Neutrophil (primary cell): ENCODE results near the gene WFDC1.

Experiments used
- H3K27ac ChIP-seq: fragments of 200-600 bp; sonication (generic); 2 replicates; pipeline ENCODE4 v1.5.1; 2016; ENCODE audit warnings: mild to moderate bottlenecking, moderate library complexity
- H3K27me3 ChIP-seq: fragments of 200-600 bp; sonication (generic); 2 replicates; pipeline ENCODE4 v1.6.0; 2016; ENCODE audit warnings: mild to moderate bottlenecking
- H3K36me3 ChIP-seq: fragments of 200-600 bp; sonication (generic); 2 replicates; pipeline ENCODE4 v1.5.1; 2017
- H3K4me1 ChIP-seq, 2 experiments: fragments of 200-600 bp in 1 of 2; sonication (generic) in 1 of 2; 1 replicate in 1 of 2; 2 replicates in 1 of 2; pipeline versions ENCODE4 v1.5.1 to v1.6.1; 2013 to 2016; ENCODE audit warnings: low read depth in 1 of 2, low read length in 1 of 2, mild to moderate bottlenecking in 1 of 2, moderate library complexity in 1 of 2; ENCODE audit not compliant: control insufficient read depth in 1 of 2, insufficient read depth in 1 of 2
- H3K4me3 ChIP-seq, 2 experiments: fragments of 200-600 bp in 1 of 2; sonication (generic) in 1 of 2; 1 replicate in 1 of 2; 2 replicates in 1 of 2; pipeline ENCODE4 v1.5.1; 2013 to 2016; ENCODE audit warnings: low read depth in 1 of 2, low read length in 1 of 2, mild to moderate bottlenecking in 1 of 2, moderate library complexity in 1 of 2
- H3K9me3 ChIP-seq: fragments of 200-600 bp; sonication (generic); 2 replicates; pipeline ENCODE4 v1.5.1; 2016
- CTCF ChIP-seq: fragments of 200-600 bp; sonication (generic); IDR thresholded peaks from 2 replicates; pipeline ENCODE4 v1.5.1; 2016; ENCODE audit warnings: antibody characterized with exemption

WFDC1 gene

GRCh38 chr16:84348386-84348888 lies 53.8 kb downstream of the WFDC1 start:
- Histone ChIP-seq H3K4me1 (peaks cover 23 to 26% of the 10 kb centered on the region in 2 experiments), H3K36me3 (no peaks in the 10 kb centered on the region), H3K4me3 (no peak overlapping the region), H3K27ac (no peak overlapping the region), H3K9me3 (no peaks in the 10 kb centered on the region), H3K27me3 (peaks cover 3% of the 10 kb centered on the region)
- no peak for TF ChIP-seq CTCF

DNA sequence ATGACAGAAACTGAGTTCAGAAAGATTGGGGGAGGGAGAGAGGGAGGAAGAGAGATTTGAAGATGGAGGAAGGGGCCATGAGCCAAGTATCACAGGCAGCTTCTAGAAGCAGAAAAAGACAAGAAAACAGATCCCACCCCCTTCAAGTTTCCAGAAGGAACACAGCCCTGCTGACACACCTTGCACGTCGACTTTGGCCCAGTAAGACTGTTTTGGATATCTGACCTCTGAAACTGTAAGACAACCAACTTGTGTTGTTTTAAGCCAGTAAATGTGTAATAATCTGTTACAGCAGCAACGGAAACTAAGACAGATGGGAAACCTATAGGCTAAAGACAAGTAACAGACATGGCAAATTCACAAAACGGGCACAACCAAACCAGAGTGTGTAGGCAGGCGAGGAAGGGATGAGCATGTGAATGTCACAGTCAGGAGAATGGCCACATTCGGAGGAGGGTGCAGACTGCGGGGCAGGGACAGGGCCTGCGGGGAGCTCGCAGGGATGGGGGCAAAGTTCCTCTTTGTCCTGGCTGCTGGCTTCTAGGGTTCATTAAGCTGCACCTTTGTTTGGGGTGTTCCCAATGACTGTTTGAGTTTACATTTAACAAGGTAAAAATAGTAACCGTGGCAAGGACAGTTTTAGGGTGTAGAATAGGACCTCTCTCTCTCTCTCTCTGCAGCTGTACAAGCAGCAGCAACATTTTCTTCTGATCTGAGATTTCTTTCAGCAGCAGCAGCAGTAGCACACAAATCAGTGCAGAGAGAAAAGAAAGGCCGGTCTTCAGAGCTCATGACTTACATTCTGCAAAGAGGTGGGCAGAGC lies 55.4 kb downstream of the WFDC1 start:
- Histone ChIP-seq H3K9me3 (no peaks in the 10 kb centered on the region), H3K4me1 (peaks cover 23 to 24% of the 10 kb centered on the region in 2 experiments), H3K4me3 (no peak overlapping the region), H3K36me3 (no peaks in the 10 kb centered on the region), H3K27me3 (peaks cover 3% of the 10 kb centered on the region), H3K27ac (no peak overlapping the region)
- no peak for TF ChIP-seq CTCF

- H3K36me3 ChIP-seq = no peaks in the 10 kb centered on the region
- no peak for TF ChIP-seq CTCF
- H3K27ac ChIP-seq = no peak overlapping the region
- no peak overlapping the region for H3K4me3 ChIP-seq
- peaks cover 20 to 25% of the 10 kb centered on the region in 2 experiments for H3K4me1 ChIP-seq
- peaks cover 3% of the 10 kb centered on the region for H3K27me3 ChIP-seq
- H3K9me3 ChIP-seq = no peaks in the 10 kb centered on the region
Observed at GRCh38 chr16:84350685-84351400, 56.2 kb downstream of the WFDC1 start.

DNA sequence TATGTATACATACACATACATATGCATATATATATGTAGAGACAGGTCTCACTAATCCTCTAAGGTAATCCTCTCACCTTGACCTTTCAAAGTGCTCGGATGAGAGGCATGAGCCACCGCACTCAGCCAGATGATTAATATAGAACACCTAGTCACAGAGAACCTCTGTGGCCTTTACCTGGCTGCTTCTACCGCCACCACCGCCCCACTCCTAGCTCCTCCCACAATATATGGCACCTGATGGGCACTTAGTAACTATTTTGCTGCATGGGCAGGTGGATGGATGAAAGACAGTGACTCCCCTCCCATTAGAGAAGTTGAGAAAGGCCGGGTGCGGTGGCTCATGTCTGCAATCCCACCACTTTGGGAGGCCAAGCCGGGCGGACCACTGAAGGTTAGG lies 57.0 kb downstream of the WFDC1 start:
- Histone ChIP-seq H3K27ac (no peak overlapping the region), H3K9me3 (no peaks in the 10 kb centered on the region), H3K27me3 (peaks cover 3% of the 10 kb centered on the region), H3K4me3 (no peak overlapping the region), H3K4me1 (peaks cover 26 to 33% of the 10 kb centered on the region in 2 experiments), H3K36me3 (no peaks in the 10 kb centered on the region)
- no peak for TF ChIP-seq CTCF

DNA sequence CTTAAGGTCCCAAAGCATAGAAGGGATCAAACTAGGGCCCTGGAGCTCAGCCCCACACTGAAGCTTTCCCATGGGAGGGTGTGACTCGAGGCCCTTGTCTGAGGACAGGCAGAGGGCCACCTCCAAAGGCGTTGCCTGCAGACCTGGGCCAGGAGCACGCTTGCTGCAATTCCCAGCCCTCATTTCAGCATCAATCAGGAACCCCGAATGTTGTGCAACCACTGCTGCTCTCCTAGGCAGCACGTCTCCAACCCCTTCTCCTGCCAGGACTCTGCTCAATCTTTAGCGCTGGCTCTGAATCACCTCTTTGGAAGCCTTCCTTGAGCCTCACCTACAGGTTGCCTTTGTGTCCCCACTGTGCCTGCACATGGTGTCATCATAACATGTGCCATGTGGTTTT lies 59.6 kb downstream of the WFDC1 start:
- H3K27me3 ChIP-seq = peaks cover 3% of the 10 kb centered on the region

More for the DNA sequence above, 59.6 kb downstream of the WFDC1 start:
- Histone ChIP-seq H3K4me3 (no peak overlapping the region), H3K36me3 (no peaks in the 10 kb centered on the region), H3K9me3 (no peaks in the 10 kb centered on the region), H3K27ac (no peak overlapping the region), H3K4me1 (peaks cover 47 to 59% of the 10 kb centered on the region in 2 experiments)
- no peak for TF ChIP-seq CTCF
